Fibroblast of upper back skin (primary cell): Measurements from ENCODE around the gene TPGS1.
"Not testable (repeated sequence)": the region's sequence is repeated elsewhere in the genome, so short reads cannot be mapped to it uniquely, and the experiment has no call there.

Experiments
- DNase-seq: peaks from one replicate; pipeline ENCODE4 v3.0.0-alpha.2; 2013

The TPGS1 gene

DNA sequence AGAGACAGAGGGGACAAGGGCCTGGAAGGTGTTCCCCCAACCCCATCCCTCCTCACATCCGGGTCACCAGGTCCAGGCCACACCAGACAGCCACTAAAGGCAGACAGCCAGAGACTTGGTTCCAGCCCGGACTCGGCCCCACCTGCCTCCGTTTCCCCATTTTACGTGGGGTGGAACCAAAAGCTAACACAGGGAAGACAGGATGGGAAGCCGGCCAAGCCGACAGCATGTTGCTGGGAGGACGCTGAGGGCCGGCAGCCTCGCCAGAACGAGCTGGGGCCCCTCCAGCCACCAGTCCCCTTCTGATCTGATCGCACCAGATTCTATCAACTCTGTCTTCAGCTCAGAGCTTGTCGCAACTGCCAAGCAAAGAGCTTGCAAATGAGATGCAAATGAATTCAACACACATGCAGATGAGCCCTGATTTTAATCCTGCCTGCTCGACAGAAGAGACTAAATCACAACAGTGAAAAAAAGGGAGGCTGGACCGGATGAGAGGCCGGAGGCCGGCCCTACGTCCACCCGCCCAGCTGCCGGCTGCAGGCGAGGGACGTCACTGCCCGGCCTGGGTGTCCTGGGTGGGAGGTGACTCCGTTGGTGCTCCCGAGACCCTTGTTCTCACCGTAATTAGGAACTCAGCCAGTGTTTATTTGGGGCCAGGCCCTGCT is 28.9 kb upstream of the TPGS1 start:
- no peak for DNase-seq

DNA sequence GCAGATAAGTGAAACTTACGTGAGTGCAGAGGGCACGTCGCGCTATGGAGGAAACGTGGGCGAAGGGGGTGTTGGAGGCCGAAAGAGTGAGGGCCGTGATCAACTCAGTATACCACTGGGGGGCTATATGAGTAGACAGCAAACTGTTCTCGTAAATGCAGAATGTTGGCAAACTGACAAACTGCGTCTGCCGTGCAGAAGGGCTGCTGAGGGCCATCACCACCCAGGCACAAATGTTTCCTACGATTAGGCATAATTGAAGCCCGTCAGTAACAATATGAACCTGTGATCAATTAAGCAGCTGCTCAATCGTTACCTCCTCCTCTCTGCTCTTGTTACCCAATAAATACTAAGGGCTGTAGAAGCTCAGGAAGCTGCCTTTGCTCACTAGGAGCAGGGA is 28.3 kb upstream of the TPGS1 start:
- no peak for DNase-seq

DNA sequence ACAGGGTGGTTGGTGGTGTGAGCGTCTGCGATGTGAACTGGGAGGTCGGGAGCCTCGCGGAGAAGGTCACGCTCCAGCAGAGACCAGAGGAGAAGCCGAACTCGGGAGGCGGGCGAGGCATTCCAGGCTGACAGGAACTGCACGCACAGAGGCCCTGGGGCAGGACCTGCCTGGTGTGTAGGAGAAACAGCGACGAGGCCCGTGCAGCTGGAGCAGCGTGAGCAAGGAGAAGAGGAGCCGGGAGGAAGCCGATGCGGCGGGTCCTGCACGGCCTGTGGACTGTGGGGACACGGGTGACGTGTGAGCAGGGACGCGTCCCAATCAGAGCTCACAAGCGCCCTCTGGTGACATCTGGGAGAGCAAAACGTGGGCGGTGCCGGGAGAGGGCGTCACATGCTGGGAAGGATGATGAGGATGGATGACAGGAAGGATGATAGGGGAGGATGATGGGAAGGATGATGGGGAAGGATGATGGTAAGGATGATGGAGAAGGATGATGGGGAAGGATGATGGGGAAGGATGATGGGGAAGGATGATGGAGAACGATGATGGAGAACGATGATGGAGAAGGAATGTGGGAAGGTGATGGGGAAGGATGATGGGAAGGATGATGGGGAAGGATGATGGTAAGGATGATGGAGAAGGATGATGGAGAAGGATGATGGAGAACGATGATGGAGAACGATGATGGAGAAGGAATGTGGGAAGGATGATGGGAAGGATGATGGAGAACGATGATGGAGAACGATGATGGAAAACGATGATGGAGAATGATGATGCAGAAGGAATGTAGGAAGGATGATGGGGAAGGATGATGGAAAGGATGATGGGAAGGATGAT is 27.1 kb upstream of the TPGS1 start:
- peak; percentile 58 for DNase-seq

DNA sequence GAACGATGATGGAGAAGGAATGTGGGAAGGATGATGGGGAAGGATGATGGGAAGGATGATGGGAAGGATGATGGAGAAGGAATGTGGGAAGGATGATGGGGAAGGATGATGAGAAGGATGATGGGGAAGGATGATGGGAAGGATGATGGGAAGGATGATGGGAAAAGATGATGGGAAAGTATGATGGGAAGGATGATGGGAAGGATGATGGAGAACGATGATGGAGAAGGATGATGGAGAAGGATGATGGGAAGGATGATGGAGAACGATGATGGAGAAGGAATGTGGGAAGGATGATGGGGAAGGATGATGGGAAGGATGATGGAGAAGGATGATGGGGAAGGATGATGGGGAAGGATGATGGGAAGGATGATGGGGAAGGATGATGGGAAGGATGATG is 26.2 kb upstream of the TPGS1 start:
- DNase-seq, result not testable (repeated sequence)

DNA sequence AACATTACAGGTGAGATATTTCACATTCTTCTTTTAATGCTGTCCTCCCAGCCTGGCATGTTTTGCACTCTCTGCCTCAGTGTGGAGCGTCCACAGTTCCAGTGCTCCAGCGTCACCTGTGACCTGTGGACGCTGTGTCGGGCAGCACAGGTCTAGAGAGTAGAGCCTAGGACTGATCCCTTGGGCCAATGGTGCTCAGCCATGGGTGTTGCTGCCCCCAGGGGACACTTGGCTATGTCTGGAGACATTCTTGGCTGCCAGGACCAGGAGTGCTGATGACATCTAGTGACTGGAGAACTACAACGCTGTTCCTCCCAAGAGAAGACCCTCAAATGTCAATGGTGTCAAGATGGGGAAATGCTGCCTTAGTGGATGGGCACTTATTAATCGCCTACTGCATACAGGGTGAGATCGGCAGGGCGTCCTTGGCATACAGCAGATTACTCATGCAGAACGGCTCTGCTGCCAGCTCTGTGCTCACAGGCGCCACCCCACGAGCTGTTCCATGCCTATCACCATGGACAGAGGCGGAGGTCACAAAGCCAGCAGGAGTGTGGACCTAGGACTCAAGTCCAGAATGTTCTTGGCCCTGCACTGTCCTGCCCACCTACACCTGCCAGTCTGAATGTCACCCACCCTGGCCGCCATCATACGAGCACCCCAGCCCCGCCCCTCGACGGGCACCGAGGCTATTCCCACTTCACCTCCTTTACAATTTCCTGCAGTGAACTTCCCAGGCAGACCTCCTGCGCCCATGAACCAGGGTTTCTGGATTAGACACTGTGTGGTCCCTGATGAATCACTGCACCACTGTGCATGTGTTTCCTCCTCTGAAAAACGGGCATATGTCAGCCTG is 24.9 kb upstream of the TPGS1 start:
- DNase-seq, result no peak

DNA sequence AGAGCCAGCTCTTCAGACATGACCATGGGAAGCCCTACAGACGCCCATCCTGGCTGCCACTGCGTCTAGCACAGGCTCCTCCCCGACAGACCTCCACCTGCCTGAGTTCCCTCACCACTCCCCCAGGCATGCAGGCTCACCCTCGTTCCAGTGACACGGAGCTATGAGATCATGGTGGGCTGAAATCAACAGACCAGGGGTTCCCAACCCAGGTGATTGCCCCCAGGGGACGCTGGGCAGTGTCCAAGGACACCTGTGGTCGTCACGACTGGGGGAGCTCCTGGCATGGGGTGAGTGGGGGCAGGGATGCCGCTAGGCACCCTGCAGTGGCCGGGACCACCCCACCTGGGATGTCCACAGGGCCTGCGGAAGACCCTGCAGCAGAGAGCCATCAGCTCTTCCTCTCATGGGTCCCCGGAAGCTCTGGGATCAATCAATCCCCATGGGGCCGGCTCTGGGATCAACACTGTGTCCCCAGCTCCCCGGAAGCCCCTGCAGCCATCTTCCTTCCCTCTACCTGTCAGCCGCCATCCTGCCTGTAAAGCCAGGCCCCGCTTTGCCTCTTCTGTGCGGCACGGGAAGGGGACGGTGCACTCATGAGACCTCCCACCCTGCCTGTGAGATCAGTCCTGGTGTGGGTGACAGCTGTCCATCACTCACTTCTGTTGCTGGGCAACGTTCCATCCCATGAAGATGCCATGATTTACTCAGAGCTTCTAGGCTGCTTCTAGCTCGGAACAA is 23.8 kb upstream of the TPGS1 start:
- no peak for DNase-seq

DNA sequence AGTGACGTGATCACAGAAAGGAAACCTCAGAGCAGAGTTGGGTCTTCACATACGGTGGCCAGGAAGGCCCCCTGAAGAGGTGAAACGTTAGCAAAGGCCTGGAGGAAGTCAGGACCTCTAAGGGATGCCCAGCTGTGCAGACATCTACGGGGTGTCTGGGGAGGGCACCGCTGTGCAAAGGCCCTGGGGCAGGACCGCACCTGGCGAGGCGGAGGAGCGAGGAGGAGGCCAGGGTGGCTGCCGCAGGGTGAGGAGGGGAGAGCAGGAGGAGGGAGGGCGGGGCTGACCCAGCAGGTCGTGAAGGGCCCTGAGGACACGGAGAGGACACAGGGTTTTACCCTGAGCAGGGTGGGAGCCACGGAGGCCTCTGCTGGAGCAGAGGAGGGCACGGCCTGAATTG is 22.8 kb upstream of the TPGS1 start:
- DNase-seq, result no peak

DNA sequence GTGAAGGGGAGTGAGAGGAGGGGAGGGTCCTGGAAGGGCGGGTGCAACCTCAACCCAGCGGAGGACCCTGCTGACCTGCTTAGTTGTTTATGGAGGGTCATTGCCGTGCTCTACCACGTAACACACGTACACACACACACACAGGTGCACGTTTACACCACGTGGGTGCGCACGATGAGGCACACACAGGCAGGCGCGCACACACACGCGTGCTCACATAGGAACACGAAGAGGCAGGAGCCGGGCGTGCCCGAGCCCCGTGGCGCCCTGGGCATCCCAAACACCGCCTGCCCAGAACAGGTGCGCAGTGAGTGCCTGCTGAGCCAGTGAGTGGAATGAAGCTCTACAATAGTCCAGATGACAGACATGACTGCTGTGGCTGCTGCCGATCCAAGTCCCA is 22.2 kb upstream of the TPGS1 start:
- DNase-seq, result no peak

DNA sequence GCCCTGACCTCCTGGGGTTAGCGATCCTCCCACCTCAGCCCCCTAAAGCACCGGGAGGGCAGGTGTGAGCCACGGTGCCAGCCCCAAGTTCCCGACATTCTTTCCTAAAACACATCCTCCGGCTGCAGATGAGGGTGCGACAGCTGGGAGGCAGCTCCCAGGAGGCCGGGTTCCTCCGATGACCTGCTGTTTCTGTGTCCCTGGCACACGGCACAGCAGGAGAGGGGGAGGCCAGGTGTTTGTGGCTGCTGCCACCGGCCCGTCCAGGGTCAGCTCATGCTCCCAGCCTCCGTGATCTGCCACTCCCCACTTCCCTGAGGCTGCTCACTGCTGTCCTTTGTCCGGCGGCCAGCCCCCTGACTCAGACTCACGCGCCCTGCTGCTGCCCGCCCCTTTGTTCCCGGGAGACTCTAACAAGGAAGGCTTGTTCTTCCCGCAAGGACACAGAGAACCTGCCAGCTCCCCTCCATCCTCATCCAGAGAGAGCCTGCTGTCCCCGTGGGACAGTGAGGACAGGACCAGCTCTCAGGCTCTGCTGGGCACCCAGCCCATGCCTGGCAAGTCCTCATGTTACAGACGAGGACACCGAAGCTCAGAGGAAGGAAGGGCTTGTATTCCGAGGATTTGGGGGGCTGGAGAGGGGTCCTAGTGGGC is 21.6 kb upstream of the TPGS1 start:
- peak; percentile 28 for DNase-seq

DNA sequence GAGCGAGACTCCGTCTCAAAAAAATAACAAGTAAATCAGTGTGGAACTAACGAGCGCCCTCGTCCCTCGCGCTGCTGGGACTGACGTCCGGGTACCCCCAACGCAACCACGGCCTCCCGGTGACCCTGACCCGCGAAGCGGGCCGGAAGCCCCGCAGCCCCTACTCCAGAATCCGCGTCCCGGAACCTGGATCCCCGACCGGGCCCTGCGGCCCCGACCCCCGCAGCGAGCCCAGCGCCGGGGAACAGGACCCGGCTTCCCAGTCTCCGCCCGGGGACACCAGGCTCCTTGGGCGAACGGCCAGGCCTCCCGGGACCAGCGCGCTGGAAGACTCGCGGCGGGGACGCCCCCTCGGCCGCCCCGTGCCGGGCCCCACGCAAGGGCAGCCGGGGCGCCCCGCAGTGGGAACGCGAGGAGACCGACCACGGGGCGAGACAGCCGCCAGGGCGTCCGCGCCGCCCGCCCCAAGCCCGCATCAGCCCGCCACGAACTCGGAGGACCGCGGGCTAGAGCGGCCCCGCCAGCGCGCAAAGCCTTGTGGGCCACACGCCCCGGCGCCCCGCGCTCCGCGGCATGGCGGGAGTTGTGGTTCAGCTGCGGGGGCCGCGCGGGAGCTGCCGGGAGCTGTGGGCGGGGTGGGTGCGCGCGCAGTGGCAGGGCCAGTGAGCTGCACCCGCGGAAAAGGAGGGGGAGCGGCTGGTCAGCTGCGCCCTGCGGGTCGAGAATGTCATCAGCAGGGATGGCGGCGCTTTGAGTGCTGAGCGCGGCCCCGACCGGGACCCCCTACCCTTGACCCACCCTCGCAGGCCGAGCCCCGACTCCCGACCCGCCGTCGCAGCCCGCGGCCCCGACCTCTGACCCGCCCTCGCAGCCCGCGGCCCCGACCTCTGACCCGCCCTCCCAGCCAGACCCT is 18.5 kb upstream of the TPGS1 start:
- peak; percentile 93 for DNase-seq

DNA sequence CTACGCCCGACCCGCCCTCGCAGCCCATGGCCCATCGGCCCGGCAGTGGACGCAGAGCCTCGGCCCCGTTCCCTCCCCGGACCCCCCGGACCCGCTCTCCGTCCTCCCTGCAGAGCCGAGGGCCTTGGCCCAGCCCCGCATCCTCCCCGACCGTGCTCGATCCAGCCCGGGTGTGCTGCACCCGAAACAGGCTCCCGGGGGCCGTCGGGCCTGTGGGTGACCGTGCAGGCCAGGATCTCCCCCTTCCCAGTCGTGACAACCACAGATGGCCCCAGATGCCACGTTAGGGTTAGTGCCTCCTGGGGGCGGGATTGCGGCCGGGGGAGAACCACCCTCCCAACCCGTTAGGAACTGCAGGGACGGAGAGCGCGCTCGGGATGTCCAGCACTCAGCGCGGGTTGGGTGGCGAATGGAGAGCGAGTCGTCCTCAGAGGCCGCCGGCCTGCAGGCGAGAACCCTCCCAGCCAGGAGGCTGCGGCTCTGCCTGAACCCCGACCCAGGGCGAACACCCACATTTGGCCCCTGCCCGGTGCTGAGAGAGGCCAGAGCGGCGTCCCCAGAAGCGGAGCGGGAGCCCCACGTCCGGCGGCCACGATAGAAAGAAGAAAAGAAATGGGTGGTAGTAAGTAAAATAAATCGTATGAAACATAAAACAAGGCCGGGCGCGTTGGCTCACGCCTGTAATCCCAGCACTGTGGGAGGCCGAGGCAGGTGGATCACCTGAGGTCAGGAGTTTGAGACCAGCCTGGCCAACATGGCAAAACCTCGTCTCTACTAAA is 17.7 kb upstream of the TPGS1 start:
- DNase-seq, result peak; percentile 16

DNA sequence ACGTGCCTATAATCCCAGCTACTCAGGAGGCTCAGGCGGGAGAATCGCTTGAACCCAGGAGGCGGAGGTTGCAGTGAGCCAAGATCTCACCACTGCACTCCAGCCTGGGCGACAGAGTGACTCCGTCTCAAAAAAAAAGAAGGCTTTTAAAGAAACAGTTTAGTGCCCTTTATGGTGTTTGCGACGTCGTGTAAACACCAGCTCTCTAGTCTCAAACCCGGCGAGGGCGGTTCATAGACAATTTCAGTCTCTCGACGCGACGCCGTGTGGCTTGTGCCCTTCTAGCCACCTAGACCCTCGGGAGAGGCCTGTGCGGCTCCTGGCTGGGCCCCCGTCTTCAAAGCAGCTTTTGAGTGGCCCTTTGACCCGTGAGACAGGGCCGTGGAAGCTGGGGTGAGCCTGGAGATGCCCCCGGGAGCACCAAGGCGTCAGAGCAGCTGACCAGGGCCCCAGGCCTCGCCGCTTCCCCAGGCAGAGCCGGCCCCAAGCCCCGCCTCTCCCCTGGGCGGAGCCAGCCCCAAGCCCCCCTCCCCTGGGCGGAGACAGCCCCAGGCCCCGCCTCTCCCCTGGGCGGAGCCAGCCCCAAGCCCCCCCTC is 16.1 kb upstream of the TPGS1 start:
- no peak for DNase-seq

DNA sequence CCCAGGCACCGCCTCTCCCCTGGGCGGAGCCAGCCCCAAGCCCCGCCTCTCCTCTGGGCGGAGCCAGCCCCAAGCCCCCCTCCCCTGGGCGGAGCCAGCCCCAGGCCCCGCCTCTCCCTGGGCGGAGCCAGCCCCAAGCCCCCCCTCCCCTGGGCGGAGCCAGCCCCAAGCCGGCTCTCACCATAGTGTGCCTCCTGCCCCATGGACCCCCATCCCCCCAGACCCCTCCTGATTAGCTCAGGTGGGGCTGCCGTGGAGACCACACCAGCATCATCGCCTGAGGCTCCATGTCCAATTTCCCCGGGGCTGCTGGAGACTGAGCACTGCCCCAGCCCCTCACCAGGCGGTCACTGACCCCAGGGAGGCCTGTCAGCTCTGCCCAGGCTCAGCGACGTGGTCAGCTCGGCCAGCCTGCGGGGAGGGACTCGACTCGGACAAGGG is 15.2 kb upstream of the TPGS1 start:
- no peak for DNase-seq

DNA sequence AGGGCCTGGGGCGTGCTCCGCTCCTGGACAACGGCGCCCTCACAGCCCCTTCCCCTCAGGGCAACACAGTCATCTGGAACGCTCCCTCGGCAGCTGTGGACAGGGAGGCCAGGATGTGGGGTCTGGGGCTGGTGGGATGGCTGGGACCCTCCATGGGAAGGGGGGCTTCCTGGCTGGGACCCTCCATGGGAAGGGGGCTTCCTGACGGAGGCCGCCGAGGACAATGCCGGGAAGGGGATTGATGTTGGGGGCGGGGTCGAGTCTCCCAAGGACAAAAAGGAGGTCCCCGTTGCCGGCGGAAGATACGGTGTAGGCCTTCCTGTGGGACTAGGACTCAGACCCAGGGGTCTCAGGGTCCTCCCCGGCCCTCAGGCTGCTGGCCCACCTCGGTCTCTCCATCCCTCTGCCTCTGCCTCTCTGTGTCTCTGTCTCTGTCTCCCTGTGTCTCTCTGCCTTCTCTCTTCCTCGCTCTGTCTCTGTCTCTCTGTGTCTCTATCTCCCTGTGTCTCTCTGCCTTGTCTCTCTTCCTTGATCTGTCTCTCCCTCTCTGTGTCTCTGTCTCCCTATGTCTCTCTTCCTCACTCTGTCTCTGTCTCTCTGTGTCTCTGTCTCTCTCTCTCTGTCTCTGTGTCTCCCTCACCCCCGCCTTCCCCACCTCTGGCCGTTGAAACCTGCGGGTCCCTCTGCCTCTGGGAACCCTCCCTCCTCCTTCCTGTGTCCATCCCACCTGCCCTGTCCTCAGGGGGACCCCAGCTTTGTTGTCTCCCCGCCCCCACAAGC is 13.7 kb upstream of the TPGS1 start:
- no peak for DNase-seq

DNA sequence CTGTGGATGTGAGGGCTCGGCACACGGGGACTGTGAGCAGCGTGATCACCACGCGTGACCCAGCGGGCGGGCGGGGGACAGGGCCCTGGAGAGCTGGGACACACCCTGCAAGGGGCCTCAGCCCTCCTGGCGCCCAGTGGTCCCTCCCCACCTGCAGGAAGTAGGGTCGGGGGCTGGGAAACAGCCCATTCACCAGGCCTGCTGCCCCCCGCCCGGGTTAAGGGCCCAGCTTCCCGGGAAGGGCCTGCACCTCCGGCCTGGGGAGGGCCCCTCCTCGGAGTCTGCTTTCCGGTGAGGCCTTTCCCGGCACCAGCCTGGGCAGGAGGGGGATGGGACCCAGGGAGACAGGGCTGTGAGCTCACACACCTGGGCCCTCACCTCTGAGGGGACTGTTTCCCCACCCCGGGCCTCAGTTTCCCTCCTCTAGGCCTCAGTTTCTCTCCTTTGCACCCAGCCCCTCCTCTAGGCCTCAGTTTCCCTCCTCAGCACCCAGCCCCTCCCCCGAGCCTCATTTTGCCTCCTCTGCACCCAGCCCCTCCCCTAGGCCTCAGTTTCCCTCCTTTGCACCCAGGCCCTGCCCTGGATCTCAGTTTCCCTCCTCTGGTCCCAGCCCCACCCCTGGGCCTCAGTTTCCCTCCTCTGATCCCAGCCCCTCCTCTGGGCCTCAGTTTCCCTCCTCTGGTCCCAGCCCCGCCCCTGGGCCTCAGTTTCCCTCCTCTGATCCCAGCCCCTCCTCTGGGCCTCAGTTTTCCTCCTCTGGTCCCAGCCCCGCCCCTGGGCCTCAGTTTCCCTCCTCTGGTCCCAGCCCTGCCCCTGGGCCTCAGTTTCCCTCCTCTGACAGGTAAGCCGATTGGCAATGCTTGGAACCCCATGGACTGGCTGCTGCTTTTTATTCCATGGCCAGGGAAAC is 12.9 kb upstream of the TPGS1 start:
- DNase-seq, result no peak

DNA sequence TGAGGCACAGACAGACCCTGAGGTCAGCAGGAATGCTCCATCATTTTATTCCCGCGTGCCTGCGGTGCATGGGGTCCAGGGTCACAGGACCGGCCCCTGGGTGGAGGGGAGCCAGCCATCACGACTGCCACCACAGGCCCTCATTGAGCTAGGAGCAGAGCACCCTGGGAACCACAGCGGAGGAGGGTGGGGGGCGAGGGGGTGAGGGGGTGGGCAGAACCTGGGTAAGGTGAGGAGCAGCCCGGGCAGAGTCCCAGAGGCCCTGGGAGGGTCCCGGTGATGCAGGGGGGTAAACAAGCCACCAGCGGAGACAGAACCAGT is 12.3 kb upstream of the TPGS1 start:
- DNase-seq, result no peak

DNA sequence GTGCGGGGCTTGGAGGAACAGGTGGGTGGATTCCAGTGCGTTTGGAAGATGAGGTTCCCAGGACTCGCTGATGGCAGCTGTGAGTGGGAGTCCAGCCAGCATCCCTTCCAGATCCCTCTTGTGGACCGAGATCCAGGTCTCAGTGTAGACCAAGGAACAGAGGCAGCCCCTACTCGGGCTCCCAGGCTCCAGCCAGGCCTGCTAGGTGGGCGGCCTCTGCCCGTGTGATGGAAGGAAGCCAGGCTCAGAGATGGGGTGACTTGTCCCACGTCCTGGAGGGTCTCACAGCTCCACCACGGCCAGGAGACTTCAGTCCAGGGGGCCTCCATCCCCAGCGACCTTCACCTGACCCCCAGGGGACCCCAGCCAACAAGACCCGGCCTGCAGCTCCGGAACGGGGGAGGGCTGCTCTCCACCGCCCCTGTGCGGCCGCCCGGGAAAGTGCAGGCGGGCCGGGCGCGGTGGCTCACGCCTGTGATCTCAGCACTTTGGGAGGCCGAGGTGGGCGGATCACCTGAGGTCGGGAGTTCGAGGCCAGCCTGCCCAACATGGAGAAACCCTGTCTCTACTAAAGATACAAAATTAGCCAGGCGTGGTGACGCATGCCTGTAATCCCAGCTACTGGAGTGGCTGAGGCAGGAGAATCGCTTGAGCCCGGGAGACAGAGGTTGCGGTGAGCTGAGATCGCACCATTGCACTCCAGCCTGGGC is 11.7 kb upstream of the TPGS1 start:
- peak; percentile 28 for DNase-seq
